Measurements from ENCODE around the gene AFAP1.

AFAP1 gene

DNA sequence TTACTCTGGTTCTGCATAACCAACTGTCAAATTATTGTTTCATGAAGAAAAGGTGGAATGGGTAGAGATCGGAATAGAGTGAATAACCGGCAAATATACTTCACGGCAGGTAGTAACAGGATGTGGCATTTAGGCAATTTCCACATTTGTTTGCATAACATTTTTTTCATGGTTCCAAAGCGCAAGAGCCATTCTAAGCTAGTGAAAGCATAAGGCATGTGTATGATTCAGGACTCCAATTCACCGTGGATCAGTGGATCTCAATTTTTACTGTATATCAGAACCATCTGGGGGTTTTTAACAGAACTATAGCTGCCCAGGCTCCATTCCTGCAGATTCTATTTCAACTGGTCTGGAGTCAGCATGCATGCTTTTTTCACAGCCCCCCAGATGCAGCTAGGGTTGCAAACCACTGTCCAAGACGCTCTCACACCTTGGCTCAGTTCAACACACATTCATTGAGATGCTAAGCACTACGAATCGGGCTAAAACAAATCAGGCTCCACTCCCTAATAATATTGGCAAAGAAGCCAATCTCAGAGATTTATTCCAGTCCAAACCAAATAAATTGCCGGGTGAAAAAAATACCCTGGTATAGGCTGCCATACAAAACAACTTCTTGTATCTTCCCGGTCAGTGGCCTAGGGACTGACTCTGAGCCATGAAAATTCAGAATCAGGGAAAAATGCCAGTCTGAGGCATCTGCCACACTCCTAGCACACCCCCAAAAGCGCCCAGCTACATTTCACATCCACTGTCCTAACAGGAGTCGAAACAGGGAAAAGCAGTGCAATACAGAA is 30.0 kb downstream of the AFAP1 start:
- no peak overlapping the region for H3K4me3 ChIP-seq (ENCODE audit: low read depth, low read length)
- in situ Hi-C loops (cut with HindIII; ENCODE audit: low sequenced_read_pairs) = no loop called here
- DNase-seq (ENCODE audit: low read depth, low spot score) = no peak
- TF ChIP-seq, protein P1, sequence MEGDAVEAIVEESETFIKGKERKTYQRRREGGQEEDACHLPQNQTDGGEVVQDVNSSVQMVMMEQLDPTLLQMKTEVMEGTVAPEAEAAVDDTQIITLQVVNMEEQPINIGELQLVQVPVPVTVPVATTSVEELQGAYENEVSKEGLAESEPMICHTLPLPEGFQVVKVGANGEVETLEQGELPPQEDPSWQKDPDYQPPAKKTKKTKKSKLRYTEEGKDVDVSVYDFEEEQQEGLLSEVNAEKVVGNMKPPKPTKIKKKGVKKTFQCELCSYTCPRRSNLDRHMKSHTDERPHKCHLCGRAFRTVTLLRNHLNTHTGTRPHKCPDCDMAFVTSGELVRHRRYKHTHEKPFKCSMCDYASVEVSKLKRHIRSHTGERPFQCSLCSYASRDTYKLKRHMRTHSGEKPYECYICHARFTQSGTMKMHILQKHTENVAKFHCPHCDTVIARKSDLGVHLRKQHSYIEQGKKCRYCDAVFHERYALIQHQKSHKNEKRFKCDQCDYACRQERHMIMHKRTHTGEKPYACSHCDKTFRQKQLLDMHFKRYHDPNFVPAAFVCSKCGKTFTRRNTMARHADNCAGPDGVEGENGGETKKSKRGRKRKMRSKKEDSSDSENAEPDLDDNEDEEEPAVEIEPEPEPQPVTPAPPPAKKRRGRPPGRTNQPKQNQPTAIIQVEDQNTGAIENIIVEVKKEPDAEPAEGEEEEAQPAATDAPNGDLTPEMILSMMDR (IDR thresholded peaks at IDR 0.05; ENCODE audit: low read depth, low read length) = no peak

DNA sequence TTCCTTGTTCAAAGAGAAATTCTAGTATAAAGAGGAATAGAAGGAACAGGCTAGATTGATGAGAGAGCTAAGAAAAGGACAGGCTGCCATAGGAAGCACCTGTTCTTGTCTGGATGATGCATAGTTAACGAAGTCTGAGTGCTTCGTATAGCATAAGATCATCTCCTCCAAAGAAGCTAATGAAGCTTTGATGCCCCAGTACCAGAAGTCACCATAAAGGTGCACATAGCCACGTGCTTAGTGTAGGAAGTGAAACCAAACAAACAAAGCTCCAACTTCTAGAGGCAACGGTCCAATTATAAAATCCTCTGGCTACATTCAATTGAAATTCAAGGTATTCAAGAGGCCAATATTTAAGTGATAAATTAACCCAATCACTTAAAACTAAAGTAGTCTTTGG is 31.0 kb downstream of the AFAP1 start:
- no peak overlapping the region for H3K4me3 ChIP-seq (ENCODE audit: low read depth, low read length)
- in situ Hi-C loops (cut with HindIII; ENCODE audit: low sequenced_read_pairs) = no loop called here

DNA sequence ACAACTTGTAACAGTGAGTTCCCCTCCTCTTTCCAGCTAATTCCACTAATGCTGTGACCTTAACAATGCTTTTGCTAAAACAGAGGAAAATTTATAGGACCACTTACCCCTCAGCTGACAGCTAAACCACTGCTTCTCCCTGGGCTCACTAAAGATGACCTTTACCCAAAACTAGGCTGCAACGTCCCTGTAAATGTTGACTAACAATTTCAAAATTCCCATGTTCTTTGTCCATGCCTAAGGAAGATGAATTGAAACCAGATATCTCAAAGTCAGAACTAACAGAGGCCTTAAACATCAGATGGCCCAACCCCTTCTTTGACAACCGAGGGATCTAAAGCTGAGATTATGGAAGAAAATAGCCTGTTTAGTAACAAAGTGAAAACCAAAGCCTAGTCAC is 32.5 kb downstream of the AFAP1 start:
- TF ChIP-seq, protein P1 (IDR thresholded peaks at IDR 0.05; ENCODE audit: low read depth, low read length) = no peak
- DNase-seq (ENCODE audit: low read depth, low spot score) = no peak
- in situ Hi-C loops (cut with HindIII; ENCODE audit: low sequenced_read_pairs) = no loop called here
- H3K4me3 ChIP-seq (ENCODE audit: low read depth, low read length) = no peak overlapping the region

More for the DNA sequence above, 31.0 kb downstream of the AFAP1 start:
- no peak for DNase-seq (ENCODE audit: low read depth, low spot score)
- TF ChIP-seq, protein P1 (IDR thresholded peaks at IDR 0.05; ENCODE audit: low read depth, low read length) = no peak

DNA sequence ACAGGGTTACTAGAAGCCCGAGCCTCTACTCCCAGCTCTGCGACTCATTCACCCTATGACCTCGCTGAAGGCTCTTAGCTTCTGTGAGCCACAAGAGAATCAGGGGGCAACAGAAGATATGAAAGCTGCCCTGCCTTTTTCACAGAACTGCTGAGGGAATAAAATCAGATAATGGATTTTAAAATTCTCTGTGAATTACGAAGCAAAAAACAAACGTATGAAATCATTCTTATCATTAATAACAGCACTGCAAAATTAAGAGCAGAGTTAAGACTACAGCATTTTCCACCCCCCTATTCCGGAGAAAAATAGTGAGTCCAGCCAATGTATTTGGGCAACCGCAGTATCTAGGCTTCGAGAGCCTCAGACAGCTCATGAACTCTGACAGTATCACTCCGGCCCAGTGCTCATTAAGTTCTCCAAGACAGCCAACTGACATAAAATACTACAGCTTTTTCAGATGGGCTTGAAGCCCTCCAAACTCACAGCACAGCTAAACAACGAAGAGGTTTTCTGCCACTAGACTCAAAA is 33.4 kb downstream of the AFAP1 start:
- in situ Hi-C loops (cut with HindIII; ENCODE audit: low sequenced_read_pairs) = no loop called here
- TF ChIP-seq, protein P1 (IDR thresholded peaks at IDR 0.05; ENCODE audit: low read depth, low read length) = peak; percentile 54
- peak; percentile 66 for DNase-seq (ENCODE audit: low read depth, low spot score)
- H3K4me3 ChIP-seq (ENCODE audit: low read depth, low read length) = no peak overlapping the region

DNA sequence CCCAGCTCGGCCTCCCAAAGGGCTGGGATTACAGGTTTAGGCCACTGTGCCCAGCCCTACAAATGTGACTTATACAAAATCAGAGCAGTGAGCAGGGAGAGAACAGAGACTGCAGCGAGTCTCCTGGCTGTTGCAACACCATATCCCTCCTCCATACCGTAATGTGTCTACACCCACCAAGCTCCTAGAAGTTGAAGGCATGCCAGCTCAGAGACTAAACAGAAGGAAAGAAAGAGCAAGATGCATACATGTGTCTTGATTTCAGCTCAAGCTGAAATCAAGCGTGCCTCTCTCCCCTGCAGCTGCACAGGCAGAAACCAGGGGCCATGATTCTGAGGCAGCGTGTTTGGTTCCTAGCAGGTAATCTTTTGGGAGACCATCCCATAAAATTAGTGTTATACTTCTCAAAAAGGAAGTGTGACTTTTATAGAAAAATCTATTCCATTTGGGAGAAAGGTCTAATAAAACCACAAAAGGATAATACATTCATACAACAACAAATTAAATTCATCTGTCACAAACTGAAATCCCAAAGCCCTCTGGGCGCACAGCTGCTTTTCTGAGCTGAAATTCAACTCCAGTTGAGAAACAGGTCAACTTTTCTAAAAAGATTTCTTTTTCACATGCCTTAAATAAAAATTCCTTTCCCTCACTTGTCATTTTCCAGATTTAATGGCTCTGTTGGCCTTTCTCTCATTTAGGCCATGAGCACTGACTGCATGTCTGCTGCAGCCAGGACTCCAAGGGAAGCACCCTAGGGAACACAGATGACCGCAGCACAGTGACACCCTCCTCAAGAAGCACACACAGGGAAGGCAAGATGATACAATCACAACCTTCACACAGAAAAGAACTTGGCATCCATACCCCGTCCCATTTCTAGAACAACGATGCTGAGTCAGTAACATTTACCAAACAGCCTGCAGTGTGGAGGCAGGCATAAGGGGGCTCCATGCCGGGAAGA is 34.4 kb downstream of the AFAP1 start:
- TF ChIP-seq, protein P1 (IDR thresholded peaks at IDR 0.05; ENCODE audit: low read depth, low read length) = no peak
- in situ Hi-C loops (cut with HindIII; ENCODE audit: low sequenced_read_pairs) = no loop called here
- DNase-seq (ENCODE audit: low read depth, low spot score) = peak; percentile 85
- no peak overlapping the region for H3K4me3 ChIP-seq (ENCODE audit: low read depth, low read length)

DNA sequence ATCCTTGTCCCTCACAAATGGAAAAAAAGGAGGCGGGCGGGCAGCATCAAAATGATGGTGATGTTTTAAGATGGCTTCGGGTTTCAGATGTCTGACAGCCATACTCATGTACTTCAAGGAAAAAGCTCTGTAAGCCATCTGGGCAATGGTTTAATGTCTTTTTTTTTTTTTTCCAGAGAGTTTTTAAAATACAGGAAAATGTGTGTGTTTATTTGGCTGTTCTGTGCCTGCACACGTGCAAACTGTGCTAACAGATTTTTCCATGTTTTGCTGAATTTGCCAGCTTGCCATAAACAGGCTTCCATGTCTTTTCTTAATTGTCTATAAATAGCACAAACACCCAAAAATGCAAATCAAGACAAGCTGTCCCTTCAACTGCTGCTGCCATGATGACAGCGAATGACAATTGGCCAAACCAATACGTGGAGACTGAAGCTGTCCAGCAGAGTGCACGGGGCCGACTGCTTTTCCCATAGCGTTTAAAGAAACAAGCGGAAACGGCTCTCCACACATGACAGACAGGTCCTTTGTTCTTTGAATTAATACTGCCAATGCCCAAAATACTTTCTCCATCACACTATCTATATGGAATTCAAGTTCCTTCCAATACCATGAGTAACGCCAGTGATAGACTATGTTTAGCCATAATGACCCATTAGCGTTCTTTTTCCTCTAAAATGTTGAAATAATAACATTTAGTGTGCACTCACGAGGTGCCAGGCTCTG is 35.7 kb downstream of the AFAP1 start:
- DNase-seq (ENCODE audit: low read depth, low spot score) = peak; percentile 85
- no peak overlapping the region for H3K4me3 ChIP-seq (ENCODE audit: low read depth, low read length)
- TF ChIP-seq, protein P1 (IDR thresholded peaks at IDR 0.05; ENCODE audit: low read depth, low read length) = no peak
- in situ Hi-C loops (cut with HindIII; ENCODE audit: low sequenced_read_pairs) = no loop called here

All from astrocyte of the spinal cord (primary cell).